OCI-LY3 (cell line): Measurements from ENCODE around the gene EYA2.

Experiments
- H2AFZ ChIP-seq: fragments of 200-600, 300-600 bp; shearing (Covaris generic); 2 replicates; pipeline ENCODE4 v1.6.0; 2014; ENCODE audit warnings: antibody characterized with exemption, low read depth, low read length
- H3K27ac ChIP-seq: fragments of 200-600, 300-600 bp; sonication (generic); 2 replicates; pipeline ENCODE4 v1.5.1; 2014; ENCODE audit warnings: mild to moderate bottlenecking, low read length, moderate library complexity, mixed read lengths
- H3K27me3 ChIP-seq: fragments of 200-600, 300-600 bp; sonication (generic); 2 replicates; pipeline ENCODE4 v1.6.1; 2014; ENCODE audit warnings: low read depth, low read length, mixed read lengths
- H3K36me3 ChIP-seq: fragments of 200-600, 300-600 bp; sonication (generic); replicated peaks from 2 replicates; pipeline ENCODE3; 2014; ENCODE audit warnings: low read depth, low read length, mixed read lengths
- H3K4me1 ChIP-seq: fragments of 300-600, 200-600 bp; sonication (generic); 2 replicates; pipeline ENCODE4 v1.6.1; 2014; ENCODE audit warnings: low read length, mixed read lengths
- H3K4me2 ChIP-seq: fragments of 200-600, 300-600 bp; sonication (generic); 2 replicates; pipeline ENCODE4 v1.6.1; 2014; ENCODE audit warnings: low read length, mixed read lengths
- H3K4me3 ChIP-seq: fragments of 300-600, 200-600 bp; sonication (generic); 2 replicates; pipeline ENCODE4 v1.5.1; 2014; ENCODE audit warnings: antibody characterized with exemption, mild to moderate bottlenecking, low read length, moderate library complexity
- H3K79me2 ChIP-seq: fragments of 300-600, 200-600 bp; shearing (Covaris generic); 2 replicates; pipeline ENCODE4 v1.6.1; 2014; ENCODE audit warnings: mild to moderate bottlenecking, low read length, mixed read lengths
- H3K9ac ChIP-seq: fragments of 300-600, 200-600 bp; shearing (Covaris generic); 2 replicates; pipeline ENCODE4 v1.6.0; 2014; ENCODE audit warnings: mild to moderate bottlenecking, low read length, moderate library complexity
- H3K9me3 ChIP-seq: fragments of 200-600, 300-600 bp; shearing (Covaris generic); 2 replicates; pipeline ENCODE4 v1.6.1; 2014; ENCODE audit warnings: low read length, mixed read lengths; ENCODE audit not compliant: insufficient read depth
- H4K20me1 ChIP-seq: fragments of 200-600, 300-600 bp; sonication (generic); 2 replicates; pipeline ENCODE4 v1.6.1; 2016; ENCODE audit warnings: low read length, mixed read lengths; ENCODE audit not compliant: insufficient read depth
- CTCF ChIP-seq: fragments of 200-600, 300-600 bp; sonication (generic); IDR thresholded peaks from 2 replicates; pipeline ENCODE4 v1.5.1; 2014; ENCODE audit warnings: antibody characterized with exemption, low read length, low read depth
- EZH2phosphoT487 ChIP-seq: fragments of 200-600 bp; shearing (Covaris generic); IDR thresholded peaks from 2 replicates; pipeline ENCODE4 v1.6.1; 2018; ENCODE audit warnings: antibody characterized with exemption, mixed run types, low read depth

Gene EYA2

GRCh38 chr20:47198254-47198671 lies 303.6 kb downstream of the EYA2 start:
- H3K79me2 ChIP-seq: no peaks in the 10 kb centered on the region
- no peak overlapping the region for H3K27ac ChIP-seq
- no peaks in the 10 kb centered on the region for H4K20me1 ChIP-seq
- H3K4me1 ChIP-seq: peaks cover 18% of the 10 kb centered on the region
- no peaks in the 10 kb centered on the region for H3K27me3 ChIP-seq
- TF ChIP-seq CTCF: no peak
- no peak for TF ChIP-seq EZH2phosphoT487
- H2AFZ ChIP-seq: no peak overlapping the region
- no peak overlapping the region for H3K9ac ChIP-seq
- no peaks in the 10 kb centered on the region for H3K9me3 ChIP-seq
- no peak overlapping the region for H3K4me2 ChIP-seq
- H3K36me3 ChIP-seq: no peaks in the 10 kb centered on the region
- no peak overlapping the region for H3K4me3 ChIP-seq

- no peak overlapping the region for H3K9ac ChIP-seq
- H3K4me3 ChIP-seq: no peak overlapping the region
- no peak overlapping the region for H3K4me2 ChIP-seq
- no peak overlapping the region for H2AFZ ChIP-seq
- TF ChIP-seq EZH2phosphoT487 (no peak), CTCF (no peak)
- no peaks in the 10 kb centered on the region for H3K27me3 ChIP-seq
- no peaks in the 10 kb centered on the region for H3K9me3 ChIP-seq
- no peak overlapping the region for H3K27ac ChIP-seq
- H3K79me2 ChIP-seq: no peaks in the 10 kb centered on the region
- H3K36me3 ChIP-seq: no peaks in the 10 kb centered on the region
- peaks cover 18% of the 10 kb centered on the region for H3K4me1 ChIP-seq
- no peaks in the 10 kb centered on the region for H4K20me1 ChIP-seq
These were observed 304.4 kb downstream of the EYA2 start for GRCh38 chr20:47198996-47199552.

GRCh38 chr20:47201074-47201730 lies 306.6 kb downstream of the EYA2 start:
- no peak overlapping the region for H3K4me2 ChIP-seq
- peaks cover 26% of the 10 kb centered on the region for H3K4me1 ChIP-seq
- no peak overlapping the region for H3K9ac ChIP-seq
- no peak overlapping the region for H3K4me3 ChIP-seq
- no peaks in the 10 kb centered on the region for H3K36me3 ChIP-seq
- no peaks in the 10 kb centered on the region for H3K9me3 ChIP-seq
- TF ChIP-seq EZH2phosphoT487: no peak
- TF ChIP-seq CTCF: no peak
- no peak overlapping the region for H2AFZ ChIP-seq
- H3K79me2 ChIP-seq: no peaks in the 10 kb centered on the region
- no peak overlapping the region for H3K27ac ChIP-seq
- H3K27me3 ChIP-seq: no peaks in the 10 kb centered on the region
- no peaks in the 10 kb centered on the region for H4K20me1 ChIP-seq

- no peaks in the 10 kb centered on the region for H3K36me3 ChIP-seq
- no peaks in the 10 kb centered on the region for H3K9me3 ChIP-seq
- H3K9ac ChIP-seq: no peak overlapping the region
- no peaks in the 10 kb centered on the region for H3K27me3 ChIP-seq
- H3K4me1 ChIP-seq: peaks cover 21% of the 10 kb centered on the region
- no peak overlapping the region for H3K4me3 ChIP-seq
- H3K79me2 ChIP-seq: no peaks in the 10 kb centered on the region
- H2AFZ ChIP-seq: no peak overlapping the region
- no peak overlapping the region for H3K4me2 ChIP-seq
- H4K20me1 ChIP-seq: no peaks in the 10 kb centered on the region
- TF ChIP-seq CTCF (no peak), EZH2phosphoT487 (no peak)
- no peak overlapping the region for H3K27ac ChIP-seq
These were observed 308.4 kb downstream of the EYA2 start for GRCh38 chr20:47202733-47203667.
